ENCODE data around the gene TPD52L2.

- TF ChIP-seq CTCF (IDR thresholded peaks at IDR 0.05) (no peak), POLR2AphosphoS5 (IDR thresholded peaks at IDR 0.05) (no peak)
Measured at GRCh38 chr20:63883201-63883593, 18.1 kb downstream of the TPD52L2 start.
